Sigmoid colon (tissue), 7 donors: ENCODE data around the gene STRA6. TPM values are rescaled to one million over a fixed set of nuclear protein-coding genes. Genes with fewer than 3 reads are reported as not detected.

Source experiments
- DNase-seq: peaks from one replicate; pipeline ENCODE4 v3.0.0-alpha.2; 2019
- H3K27ac ChIP-seq, 4 donors: fragments of 200-600 bp; sonication (generic); one replicate each; pipeline ENCODE4 v1.5.1; 2016 to 2019; ENCODE audit warnings: mild to moderate bottlenecking in 1 of 4
- H3K27me3 ChIP-seq, 3 donors: fragments of 200-600 bp; sonication (generic); one replicate each; pipeline ENCODE4 v1.5.1; 2019; ENCODE audit warnings: mild to moderate bottlenecking in 1 of 3
- H3K36me3 ChIP-seq, 4 donors: fragments of 200-600 bp; sonication (generic); one replicate each; pipeline ENCODE4 v1.5.1; 2016 to 2019
- H3K4me1 ChIP-seq, 4 donors: fragments of 200-600 bp; sonication (generic); one replicate each; pipeline ENCODE4 v1.5.1; 2017 to 2019
- H3K4me3 ChIP-seq, 4 donors: fragments of 200-600 bp; sonication (generic); one replicate each; pipeline ENCODE4 v1.5.1; 2017 to 2019; ENCODE audit warnings: mild to moderate bottlenecking in 2 of 4, moderate library complexity in 1 of 4
- H3K9me3 ChIP-seq, 4 donors: fragments of 200-600 bp in 3 of 4; sonication (generic) in 3 of 4; one replicate each; pipeline versions ENCODE4 v1.5.1 to v1.6.1; 2013 to 2019
- CTCF ChIP-seq, 4 experiments: fragments of 450-650 bp in 3 of 4; fragments of 200-600 bp in 1 of 4; IDR thresholded peaks; one replicate each; pipeline ENCODE4 v1.5.1; 2016 to 2019; ENCODE audit warnings: antibody characterized with exemption in 4 of 4, mild to moderate bottlenecking in 3 of 4, moderate library complexity in 2 of 4
- EP300 ChIP-seq, 4 donors: sonication (generic); formaldehyde crosslinking; IDR thresholded peaks; one replicate each; pipeline ENCODE4 v1.6.1; 2017; ENCODE audit warnings: antibody characterized with exemption in 4 of 4
- POLR2A ChIP-seq, 2 donors: fragments of 450-650 bp; IDR thresholded peaks; one replicate each; pipeline ENCODE4 v1.6.1; 2016; ENCODE audit warnings: antibody characterized with exemption in 2 of 2, mild to moderate bottlenecking in 2 of 2, moderate library complexity in 2 of 2
- POLR2AphosphoS5 ChIP-seq, 4 donors: sonication (generic); formaldehyde crosslinking; IDR thresholded peaks; one replicate each; pipeline ENCODE4 v1.6.1; 2017; ENCODE audit warnings: antibody characterized with exemption in 4 of 4
- WGBS, 2 donors: extraction: QIAGEN DNeasy Blood & Tissue Kit; methylation state at CpG; one replicate each; pipeline ENCODE4 v1.1.7; 2013; 5-methylcytosine and 5-hydroxymethylcytosine counted together
- intact Hi-C: fragments of 100-400 bp; cut with DNase I; formaldehyde crosslinking; loops from one replicate; pipeline ENCODE4 v1.15.1; 2023
- polyA plus RNA-seq, 3 donors: library from polyadenylated mRNA; stranded (reverse); fragments of 200-250 nt; gene quantifications; one replicate each; pipeline ENCODE4 v1.2.3, GENCODE V29; 2013
- total RNA-seq, 4 donors: library from RNA; depleted of rRNA; stranded (reverse); fragments of >200 nt; gene quantifications; one replicate each; pipeline ENCODE4 v1.1.0, GENCODE V29; 2016
- donor health status: healthy with polysubstance abuse.
- donor health status: Bipolar disorder and iron deficiency.
- donor health status: healthy.

Gene STRA6
- total and polyA plus RNA-seq, 7 donors: 0.50 to 0.71 TPM; not detected in 5

DNA sequence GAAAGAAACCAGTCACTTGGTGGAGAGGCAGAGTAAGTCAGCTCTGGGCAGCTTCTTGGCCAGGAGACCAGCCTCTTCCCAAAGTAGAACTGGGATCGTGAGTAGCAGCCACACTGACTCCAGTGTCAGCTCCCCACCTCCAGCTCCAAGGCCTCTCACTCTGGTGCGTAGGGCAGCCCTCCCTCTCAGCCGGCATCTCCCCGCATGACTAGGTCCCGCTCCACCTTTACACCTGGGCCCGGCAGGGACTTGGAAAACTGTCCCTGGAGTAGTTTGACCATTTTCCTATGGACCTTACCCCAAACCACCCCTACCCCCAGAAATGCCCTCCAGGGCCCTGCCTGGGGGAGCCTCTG is 3.3 kb downstream of the STRA6 start:
- Histone ChIP-seq H3K27ac (no peak overlapping the region), H3K4me3 (no peak overlapping the region), H3K9me3 (no peaks in the 10 kb centered on the region), H3K4me1 (peaks cover 0 to 11% (median 6%) of the 10 kb centered on the region in 4 donors), H3K27me3 (peaks cover 0 to 6% (median 0%) of the 10 kb centered on the region in 3 donors), H3K36me3 (no peaks in the 10 kb centered on the region)
- intact Hi-C loops: no loop called here
- no peak for DNase-seq
- WGBS, 2 donors: 93 to 98% methylated on average over 6 of the region's 6 CpGs
- no peak for TF ChIP-seq CTCF (IDR thresholded peaks at IDR 0.05)
- no peak for TF ChIP-seq POLR2AphosphoS5 (IDR thresholded peaks at IDR 0.05)
- no peak for TF ChIP-seq POLR2A (IDR thresholded peaks at IDR 0.05)
- no peak for TF ChIP-seq EP300 (IDR thresholded peaks at IDR 0.05)

DNA sequence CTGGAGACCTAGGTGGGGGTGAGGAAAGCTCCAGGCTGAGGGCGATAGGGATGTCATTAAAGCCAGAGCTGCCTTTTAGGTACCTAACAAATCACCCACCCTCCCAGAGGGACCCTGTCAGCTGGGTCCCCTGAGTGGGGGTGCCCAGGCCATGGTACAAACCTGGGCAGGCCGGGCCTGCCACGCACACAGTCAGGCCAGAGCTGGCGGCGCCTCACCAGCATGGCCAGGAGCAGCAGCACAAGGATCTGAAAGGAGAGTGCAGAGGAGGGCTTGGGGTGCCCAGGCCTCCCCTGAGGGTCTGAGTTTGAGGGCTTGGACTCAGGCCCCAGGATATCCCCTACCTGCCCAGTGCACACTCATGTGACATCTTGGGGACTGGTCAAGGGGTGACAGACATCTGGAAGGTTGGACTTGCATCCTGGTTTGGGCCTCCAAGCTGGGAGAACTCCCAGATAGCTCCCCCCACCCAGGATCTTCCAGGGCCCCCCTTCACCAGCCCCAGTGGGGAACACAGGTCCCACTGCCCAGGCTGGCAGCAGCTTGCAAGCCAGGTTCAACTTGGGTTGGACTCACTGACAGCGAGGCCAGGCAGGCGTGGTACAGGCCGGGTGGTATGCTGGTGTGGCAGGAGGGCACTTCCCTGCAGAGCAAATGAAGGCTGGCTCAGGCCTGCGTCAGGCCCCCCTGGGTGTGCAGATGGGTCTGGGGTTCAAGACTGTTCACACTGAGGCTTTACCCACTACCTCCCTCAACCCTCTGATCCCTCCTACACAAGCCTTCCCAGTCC is 5.2 kb downstream of the STRA6 start:
- 84 to 90% methylated on average over 9 of the region's 9 CpGs for WGBS, 2 donors
- TF ChIP-seq EP300 (IDR thresholded peaks at IDR 0.05) (no peak), POLR2AphosphoS5 (IDR thresholded peaks at IDR 0.05) (no peak), CTCF (IDR thresholded peaks at IDR 0.05) (no peak), POLR2A (IDR thresholded peaks at IDR 0.05) (no peak)
- intact Hi-C loops: no loop called here
- H3K27me3 ChIP-seq: peaks cover 0 to 6% (median 0%) of the 10 kb centered on the region in 3 donors
- no peaks in the 10 kb centered on the region for H3K36me3 ChIP-seq
- H3K9me3 ChIP-seq: no peaks in the 10 kb centered on the region
- DNase-seq: no peak
- H3K4me1 ChIP-seq: peaks cover 0 to 11% (median 6%) of the 10 kb centered on the region in 4 donors
- no peak overlapping the region for H3K27ac ChIP-seq
- no peak overlapping the region for H3K4me3 ChIP-seq

DNA sequence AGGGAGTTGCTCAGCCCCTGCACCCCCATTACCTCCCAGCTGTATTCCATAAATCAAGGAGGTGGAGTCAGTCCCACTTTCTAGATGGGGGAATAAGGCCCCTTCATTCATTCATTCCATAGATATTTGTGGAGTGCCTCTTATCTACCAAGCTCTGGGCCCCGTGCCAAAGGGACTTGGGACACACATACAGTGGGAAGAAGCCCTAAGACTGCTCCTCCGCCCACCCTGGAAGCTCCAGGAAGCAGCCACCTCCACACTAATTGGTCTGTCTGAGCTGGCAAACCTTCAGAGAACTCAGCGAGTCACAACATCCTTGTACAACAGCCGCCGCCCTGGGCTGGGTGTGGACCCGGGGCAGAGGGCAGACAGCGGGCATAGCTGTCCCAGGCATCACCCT is 6.4 kb downstream of the STRA6 start:
- H3K27ac ChIP-seq: no peak overlapping the region
- intact Hi-C loops: no loop called here
- DNase-seq: no peak
- no peak for TF ChIP-seq CTCF (IDR thresholded peaks at IDR 0.05)
- no peak for TF ChIP-seq POLR2A (IDR thresholded peaks at IDR 0.05)
- TF ChIP-seq POLR2AphosphoS5 (IDR thresholded peaks at IDR 0.05): no peak
- TF ChIP-seq EP300 (IDR thresholded peaks at IDR 0.05): no peak
- H3K27me3 ChIP-seq: no peaks in the 10 kb centered on the region
- H3K36me3 ChIP-seq: no peaks in the 10 kb centered on the region
- H3K9me3 ChIP-seq: no peaks in the 10 kb centered on the region
- no peak overlapping the region for H3K4me3 ChIP-seq
- WGBS, 2 donors: 6 to 44% methylated on average over 7 of the region's 7 CpGs
- peaks cover 0 to 11% (median 5%) of the 10 kb centered on the region in 4 donors for H3K4me1 ChIP-seq

GRCh38 chr15:74194572-74195559 is 7.7 kb downstream of the STRA6 start:
- 92% methylated on average over 13 of the region's 13 CpGs for WGBS, 2 donors
- no peaks in the 10 kb centered on the region for H3K27me3 ChIP-seq
- DNase-seq: no peak
- H3K4me1 ChIP-seq: peaks cover 0 to 8% (median 0%) of the 10 kb centered on the region in 4 donors
- H3K36me3 ChIP-seq: no peaks in the 10 kb centered on the region
- no peaks in the 10 kb centered on the region for H3K9me3 ChIP-seq
- TF ChIP-seq POLR2A (IDR thresholded peaks at IDR 0.05) (no peak), EP300 (IDR thresholded peaks at IDR 0.05) (no peak), POLR2AphosphoS5 (IDR thresholded peaks at IDR 0.05) (no peak), CTCF (IDR thresholded peaks at IDR 0.05) (no peak)
- intact Hi-C loops: no loop called here
- no peak overlapping the region for H3K27ac ChIP-seq
- H3K4me3 ChIP-seq: no peak overlapping the region
